NB4 (cell line): ENCODE data around the gene USF1.

Experiments used
- POLR2A ChIP-seq: IDR thresholded peaks from 2 replicates; pipeline ENCODE4 v1.6.1; 2011; ENCODE audit warnings: mild to moderate bottlenecking; ENCODE audit not compliant: insufficient read length; ENCODE audit errors: extremely low read depth
- TF ChIP-seq, protein P1 (sequence below): IDR thresholded peaks from one replicate; pipeline ENCODE4 v1.5.1; 2012; ENCODE audit warnings: low read depth, low read length

DNA sequence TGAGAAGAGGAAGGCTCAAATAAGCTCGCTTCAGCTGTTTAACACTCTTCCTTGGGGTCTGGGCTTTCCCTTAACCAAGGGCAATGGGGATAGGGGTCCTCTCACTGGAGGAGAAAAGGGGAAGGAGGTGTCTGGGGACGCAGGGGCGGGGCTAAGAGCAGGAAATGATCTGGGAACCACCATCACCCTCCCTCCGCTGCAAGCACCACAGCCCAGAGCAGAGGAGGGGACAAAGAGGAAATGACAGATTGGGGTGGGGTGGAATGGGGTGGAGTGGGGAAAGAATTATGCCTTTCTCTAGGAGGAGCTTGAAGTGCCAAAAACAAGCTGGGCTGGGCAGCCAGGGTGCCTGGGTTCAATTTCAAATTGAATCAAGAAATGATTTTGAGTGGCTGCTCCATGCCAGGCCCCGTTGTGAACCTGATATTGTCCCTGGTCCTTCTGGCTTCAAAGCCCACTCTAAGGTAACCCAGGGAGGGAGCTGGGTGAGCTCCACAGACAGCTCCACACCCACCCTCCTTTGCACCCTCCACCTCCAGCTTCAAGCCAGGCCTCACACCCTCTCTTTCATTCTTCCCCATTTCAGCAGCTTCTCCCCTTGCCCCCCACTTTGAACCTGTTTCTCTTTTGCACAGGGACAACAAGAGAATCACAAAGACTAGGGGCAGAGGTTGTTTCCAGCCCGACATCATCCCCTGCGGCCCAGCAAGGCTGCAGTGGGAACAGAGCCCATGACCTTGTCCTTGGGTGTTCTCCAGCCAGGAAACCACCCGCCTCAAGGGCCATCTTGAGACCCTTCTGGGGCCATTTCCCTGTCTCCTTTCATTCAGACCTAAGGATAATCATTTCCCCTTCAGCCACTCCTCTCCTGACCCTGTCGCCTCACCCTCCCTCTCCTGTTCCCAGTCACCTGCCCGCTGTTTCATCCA, 22.8 kb upstream of the USF1 start:
- TF ChIP-seq, protein P1, sequence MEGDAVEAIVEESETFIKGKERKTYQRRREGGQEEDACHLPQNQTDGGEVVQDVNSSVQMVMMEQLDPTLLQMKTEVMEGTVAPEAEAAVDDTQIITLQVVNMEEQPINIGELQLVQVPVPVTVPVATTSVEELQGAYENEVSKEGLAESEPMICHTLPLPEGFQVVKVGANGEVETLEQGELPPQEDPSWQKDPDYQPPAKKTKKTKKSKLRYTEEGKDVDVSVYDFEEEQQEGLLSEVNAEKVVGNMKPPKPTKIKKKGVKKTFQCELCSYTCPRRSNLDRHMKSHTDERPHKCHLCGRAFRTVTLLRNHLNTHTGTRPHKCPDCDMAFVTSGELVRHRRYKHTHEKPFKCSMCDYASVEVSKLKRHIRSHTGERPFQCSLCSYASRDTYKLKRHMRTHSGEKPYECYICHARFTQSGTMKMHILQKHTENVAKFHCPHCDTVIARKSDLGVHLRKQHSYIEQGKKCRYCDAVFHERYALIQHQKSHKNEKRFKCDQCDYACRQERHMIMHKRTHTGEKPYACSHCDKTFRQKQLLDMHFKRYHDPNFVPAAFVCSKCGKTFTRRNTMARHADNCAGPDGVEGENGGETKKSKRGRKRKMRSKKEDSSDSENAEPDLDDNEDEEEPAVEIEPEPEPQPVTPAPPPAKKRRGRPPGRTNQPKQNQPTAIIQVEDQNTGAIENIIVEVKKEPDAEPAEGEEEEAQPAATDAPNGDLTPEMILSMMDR: no peak
- TF ChIP-seq POLR2A: peak; percentile 2
